Left colon (tissue), 2 donors: ENCODE data around the gene PUSL1. TPM values are rescaled to one million over a fixed set of nuclear protein-coding genes. Genes with fewer than 3 reads are reported as not detected.

Experiments used
- ATAC-seq: fragments of 200-7000 bp; cut with Tn5 transposase; one replicate; pipeline ENCODE4 v1.9.1; 2020; ENCODE audit warnings: mild to moderate bottlenecking, moderate library complexity
- DNase-seq, 2 donors: peaks; one replicate each; pipeline ENCODE4 v3.0.0-alpha.2; 2020
- intact Hi-C, 2 donors: fragments of 100-400 bp; cut with DNase I in 1 of 2; cut with micrococcal nuclease in 1 of 2; formaldehyde crosslinking; loops; one replicate each; pipeline versions ENCODE4 v1.11.2 to v1.14.0; 2022; cut with DNase I, micrococcal nuclease
- total RNA-seq, 2 donors: library from RNA; stranded (reverse); fragmentation: NEBNext Ultra II Directional; extraction: Animal tissue kit (Norgen Biotek cat#: 25700); gene quantifications; one replicate each; pipeline ENCODE4 v1.2.1, GENCODE V29; 2021
- donor health status: DM: no; HTN: no; CAD: no.
- donor health status: DM: yes; HTN: yes; CAD: no.

The PUSL1 gene
- total RNA-seq, 2 donors from 2014 or later: 15.5 to 18.7 TPM

DNA sequence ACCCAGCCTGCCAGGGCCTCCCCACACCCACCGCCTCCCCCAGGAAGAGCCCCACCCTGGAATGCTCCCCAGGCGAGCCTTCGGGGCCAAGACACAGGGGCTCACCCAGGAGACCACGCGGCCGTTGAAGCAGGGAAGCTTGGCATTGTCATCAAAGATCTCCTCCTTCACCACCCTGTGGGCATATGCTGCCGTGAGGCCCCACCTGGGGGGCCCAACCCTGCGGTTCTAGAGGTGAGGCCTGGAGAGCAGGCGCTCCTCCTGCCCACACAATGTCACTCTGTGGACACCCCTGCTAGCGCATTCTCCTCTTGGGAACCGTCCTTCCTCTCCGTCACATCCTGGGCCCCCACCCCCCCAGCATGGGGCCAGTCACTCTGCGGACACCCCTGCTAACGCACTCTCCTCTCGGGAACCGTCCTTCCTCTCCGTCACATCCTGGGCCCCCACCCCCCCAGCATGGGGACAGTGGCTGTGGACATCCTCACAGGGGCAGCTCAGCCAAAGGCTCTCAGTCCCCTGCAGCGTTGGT lies 34.3 kb downstream of the PUSL1 start:
- ATAC-seq (no peak), DNase-seq (no peak)
- intact Hi-C loops: no loop called here

- no peak for DNase-seq
- ATAC-seq: no peak
- intact Hi-C loops: no loop called here
Measured at GRCh38 chr1:1343811-1344421, 35.5 kb downstream of the PUSL1 start.

DNA sequence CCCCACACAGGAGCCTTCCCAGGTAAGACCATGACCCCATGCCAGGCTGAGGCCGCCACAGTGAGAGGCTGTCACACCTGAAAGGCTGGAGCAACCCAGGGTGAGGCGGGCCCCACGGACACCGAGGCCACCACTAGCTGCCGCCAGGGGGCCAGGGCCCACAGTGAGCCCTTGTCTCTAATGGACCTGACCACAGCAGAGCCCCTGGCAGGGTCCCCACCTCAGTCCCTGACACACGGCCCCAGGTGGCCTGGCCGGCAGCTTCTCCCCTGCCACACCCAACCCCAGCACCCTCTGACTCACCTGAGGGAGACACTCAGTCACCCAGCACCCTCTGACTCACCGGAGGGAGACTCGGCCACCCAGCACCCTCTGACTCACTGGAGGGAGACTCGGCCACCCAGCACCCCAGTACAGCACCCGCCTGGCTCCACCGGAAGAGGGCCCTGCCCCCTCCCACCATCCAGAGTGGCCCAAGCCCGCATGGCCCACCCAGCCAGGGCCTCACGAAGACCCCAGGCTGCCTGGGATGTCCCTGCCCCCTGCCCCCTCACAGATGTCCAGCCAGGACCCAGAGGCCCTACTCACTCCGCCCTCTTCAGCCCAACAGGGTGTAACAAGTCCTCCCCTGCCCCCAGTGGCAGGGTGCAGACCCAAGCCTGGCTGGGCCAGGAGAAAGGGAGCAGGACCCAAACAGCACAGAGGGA lies 36.4 kb downstream of the PUSL1 start:
- ATAC-seq (peak; percentile 27), DNase-seq (peak in 1 of 2 donors; percentile 69)
- intact Hi-C loops: no loop called here

DNA sequence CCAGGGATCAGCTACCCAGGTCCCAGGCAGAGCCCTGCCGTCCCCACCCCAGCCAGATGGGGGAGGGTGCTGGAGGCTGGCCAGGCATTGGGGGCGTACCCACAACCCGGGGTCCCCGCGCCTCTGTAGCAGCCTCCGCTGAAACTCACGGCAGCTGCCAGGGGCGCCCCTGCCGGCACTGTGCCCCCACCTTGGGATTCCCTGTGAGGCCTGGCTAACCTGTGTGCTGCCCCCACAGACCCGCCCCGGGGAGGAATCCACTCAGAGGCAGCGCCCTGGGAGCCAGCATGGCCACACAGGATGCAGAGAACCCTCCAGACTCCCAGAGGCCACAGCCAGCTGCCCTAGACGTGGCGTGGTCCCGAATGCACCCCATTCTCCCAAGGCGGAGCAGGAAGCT lies 37.0 kb downstream of the PUSL1 start:
- ATAC-seq (no peak), DNase-seq (no peak)
- intact Hi-C loops: no loop called here

GRCh38 chr1:1345860-1346500 lies 37.6 kb downstream of the PUSL1 start:
- no peak for ATAC-seq
- intact Hi-C loops: no loop called here
- no peak for DNase-seq

- DNase-seq (no peak), ATAC-seq (no peak)
- intact Hi-C loops: no loop called here
Measured at GRCh38 chr1:1346501-1346890, 38.1 kb downstream of the PUSL1 start.

DNA sequence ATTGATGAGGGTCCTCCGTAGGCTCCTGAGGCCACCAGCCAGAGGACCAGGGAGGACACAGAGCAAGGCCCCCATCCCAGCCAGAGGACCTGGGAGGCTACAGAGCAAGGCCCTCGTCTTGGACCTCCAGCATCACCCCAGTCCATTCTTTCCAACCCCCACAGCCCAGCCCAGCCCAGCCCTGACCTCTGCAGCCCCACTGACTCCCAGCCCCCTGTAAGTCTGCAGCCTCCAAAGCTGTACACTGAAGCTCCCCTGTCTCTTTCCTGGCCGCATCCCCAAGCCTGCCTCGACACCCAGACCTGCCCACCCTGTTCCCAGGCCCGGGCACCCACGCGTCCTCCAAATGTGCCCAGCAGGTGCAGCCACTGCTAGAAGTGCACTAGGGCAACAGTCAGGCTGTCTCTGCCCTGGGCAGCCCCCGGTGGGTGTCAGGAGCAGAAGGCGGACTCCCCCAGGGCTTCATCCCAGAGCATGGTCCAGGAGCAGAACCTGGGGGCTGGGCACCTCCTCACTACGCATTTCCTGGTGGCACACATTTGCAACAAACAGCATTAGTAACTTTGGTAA lies 38.7 kb downstream of the PUSL1 start:
- DNase-seq: no peak
- ATAC-seq: no peak
- intact Hi-C loops: no loop called here

- ATAC-seq: peak; percentile 76
- DNase-seq: peak; percentile 74 to 77
Measured at GRCh38 chr1:1347663-1348419, 39.4 kb downstream of the PUSL1 start.

DNA sequence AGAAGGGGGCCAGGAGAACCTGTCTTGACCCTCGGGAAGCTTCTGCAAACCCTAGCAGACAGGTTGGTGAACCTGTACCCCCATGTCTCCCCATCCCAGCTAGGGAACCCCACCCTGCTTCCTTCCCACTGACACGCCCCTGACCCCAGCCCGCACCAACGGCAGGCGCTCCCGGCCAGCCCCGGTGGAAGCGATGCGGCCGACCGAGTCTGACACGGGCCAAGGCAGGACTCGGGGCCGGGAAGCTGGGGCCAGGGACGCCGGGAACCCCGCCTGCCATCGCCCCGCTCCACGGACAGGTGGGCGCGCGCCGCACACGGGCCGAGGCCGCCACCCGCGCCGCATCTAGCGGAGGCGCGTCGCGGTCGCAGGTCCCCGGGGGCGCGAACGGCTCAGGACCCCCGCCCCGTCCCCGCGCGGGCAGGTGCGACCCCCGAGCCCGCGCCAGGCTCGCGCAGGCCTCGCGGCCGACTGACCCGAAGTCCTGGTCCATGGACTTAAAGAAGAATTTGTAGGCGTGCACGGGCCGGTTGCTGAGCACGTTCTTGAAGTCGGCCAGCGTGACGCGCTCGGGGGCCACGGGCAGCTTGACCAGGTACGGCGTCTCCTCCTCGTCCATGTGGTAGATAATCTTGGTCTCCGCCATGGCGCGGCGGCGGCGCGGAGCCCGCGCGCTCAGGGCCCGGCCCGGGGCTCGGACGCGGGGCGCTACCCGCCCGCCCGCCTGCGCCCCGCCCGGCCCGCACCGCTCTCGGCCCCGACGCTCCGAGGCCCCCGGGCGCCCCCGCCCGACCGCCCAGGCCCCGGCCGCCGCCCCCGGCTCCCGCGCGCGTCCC lies 40.2 kb downstream of the PUSL1 start:
- intact Hi-C loops: no loop called here
- ATAC-seq: peak; percentile 26
- peak in 1 of 2 donors; percentile 65 for DNase-seq

More at GRCh38 chr1:1347663-1348419, 39.4 kb downstream of the PUSL1 start:
- intact Hi-C loops: no loop called here

DNA sequence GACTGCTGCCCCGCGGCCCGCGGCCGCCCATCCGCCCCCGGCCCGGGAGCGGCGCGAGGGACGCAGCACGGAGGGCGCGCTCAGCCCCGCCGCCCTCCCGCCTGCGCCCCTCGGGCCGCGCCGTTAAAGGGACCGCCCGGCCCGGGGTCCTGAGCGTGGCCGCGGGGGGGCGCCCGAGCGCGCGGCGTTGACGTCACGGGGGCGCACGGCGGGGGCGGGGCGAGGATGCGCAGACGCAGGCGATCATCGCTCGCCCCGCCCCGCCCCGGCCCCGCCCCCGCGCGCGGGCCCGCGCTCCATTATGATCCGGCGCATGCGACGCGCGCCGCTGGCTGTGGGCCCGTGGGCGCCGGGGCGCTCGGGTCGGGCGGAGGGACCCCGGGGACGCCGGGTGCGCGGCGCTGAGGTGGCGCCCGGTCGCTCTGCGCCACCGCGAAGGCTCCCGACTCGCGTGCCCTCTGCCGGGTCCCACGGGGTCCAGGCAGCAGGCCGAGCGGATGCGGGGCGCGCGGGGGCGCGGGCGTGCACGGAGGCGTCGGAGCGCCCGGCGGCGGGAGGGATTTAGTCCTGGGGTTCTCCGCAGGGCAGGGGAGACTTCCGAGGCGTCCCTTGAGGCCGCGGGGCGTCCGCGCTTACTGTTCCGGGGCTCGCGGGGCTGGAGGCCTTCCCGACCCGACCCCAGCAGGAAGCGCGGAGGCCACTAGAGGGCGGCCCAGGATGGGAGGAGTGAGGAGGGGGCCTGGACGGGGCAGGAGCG lies 41.0 kb downstream of the PUSL1 start, which contains the start of gene DVL1:
Gene DVL1 (minus strand): TSS at position 163 of the 757 bp plus-strand sequence. CDS start 353 bp downstream, outside the sequence.
- intact Hi-C loops: no loop called here
- ATAC-seq (peak; percentile 36), DNase-seq (peak in 1 of 2 donors; percentile 76)

- ATAC-seq: no peak
- intact Hi-C loops: no loop called here
- no peak for DNase-seq
Measured at GRCh38 chr1:1351511-1352427, 43.4 kb downstream of the PUSL1 start.

DNA sequence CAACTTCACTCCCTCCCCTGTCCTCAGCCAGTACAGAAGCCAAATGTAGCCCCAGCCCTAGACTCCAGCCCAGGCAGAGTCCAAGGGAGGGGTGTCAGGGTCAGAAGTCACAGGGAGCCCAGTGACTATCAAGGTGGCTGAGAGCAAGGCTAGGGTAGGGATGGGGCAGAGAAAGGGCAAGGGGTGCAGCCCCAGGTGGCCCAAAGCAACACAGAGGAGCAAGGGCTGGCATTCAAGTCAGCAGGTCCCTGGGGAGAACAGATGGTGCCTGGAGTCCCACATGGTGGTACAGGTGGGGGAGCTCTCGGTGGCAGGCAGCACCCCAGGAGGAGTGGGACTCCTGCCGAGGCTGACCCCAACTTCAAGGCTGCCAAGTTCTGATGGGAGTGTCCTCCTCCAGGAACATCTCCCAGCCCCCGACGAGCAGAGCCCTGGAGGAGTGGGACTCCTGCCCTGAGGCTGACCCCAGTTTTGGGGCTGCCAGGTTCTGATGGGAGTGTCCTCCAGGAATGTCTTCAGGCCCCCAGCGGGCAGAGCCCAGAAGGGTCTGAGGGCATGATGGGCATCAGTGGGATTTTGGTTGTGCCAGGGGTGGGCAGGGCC lies 44.5 kb downstream of the PUSL1 start:
- DNase-seq (no peak), ATAC-seq (no peak)
- intact Hi-C loops: no loop called here

DNA sequence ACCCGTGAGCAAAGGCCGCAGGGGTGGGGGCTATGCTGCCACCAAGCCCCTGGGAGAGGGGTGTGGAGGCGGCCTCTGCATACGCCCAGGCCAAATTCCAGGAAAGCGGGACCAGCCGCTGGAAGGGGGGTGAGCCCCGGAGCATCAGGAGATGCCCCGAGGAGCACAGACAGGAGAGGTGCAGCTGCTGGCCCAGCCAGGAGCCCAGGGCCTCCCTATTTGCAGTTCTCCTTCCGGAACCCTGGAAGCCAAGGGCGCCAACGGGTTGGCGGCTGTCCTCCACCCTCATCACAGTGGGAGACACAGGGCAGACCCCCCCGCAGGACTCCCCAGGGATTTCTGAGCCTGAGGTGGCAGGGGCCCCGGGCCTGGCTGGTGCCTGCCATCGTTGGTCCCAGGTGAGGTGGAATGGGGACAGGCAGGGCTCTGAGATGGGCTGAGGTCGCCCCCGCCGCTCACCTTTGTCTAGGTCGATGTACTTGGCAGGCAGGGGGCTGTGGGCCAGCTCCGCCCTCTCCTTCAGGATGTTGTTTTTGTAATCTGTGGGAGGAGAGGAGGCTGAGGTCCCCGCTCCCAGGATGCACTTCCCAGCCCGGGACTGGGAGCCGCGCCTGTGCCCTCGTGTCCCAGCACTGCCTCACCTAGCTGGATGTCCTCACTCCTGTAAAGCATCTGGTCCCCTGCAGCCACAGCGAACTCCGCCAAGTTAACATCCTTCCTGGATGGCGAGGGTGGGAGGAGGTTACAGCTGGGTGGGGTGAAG lies 45.2 kb downstream of the PUSL1 start:
- DNase-seq: no peak
- intact Hi-C loops: no loop called here
- ATAC-seq: no peak

DNA sequence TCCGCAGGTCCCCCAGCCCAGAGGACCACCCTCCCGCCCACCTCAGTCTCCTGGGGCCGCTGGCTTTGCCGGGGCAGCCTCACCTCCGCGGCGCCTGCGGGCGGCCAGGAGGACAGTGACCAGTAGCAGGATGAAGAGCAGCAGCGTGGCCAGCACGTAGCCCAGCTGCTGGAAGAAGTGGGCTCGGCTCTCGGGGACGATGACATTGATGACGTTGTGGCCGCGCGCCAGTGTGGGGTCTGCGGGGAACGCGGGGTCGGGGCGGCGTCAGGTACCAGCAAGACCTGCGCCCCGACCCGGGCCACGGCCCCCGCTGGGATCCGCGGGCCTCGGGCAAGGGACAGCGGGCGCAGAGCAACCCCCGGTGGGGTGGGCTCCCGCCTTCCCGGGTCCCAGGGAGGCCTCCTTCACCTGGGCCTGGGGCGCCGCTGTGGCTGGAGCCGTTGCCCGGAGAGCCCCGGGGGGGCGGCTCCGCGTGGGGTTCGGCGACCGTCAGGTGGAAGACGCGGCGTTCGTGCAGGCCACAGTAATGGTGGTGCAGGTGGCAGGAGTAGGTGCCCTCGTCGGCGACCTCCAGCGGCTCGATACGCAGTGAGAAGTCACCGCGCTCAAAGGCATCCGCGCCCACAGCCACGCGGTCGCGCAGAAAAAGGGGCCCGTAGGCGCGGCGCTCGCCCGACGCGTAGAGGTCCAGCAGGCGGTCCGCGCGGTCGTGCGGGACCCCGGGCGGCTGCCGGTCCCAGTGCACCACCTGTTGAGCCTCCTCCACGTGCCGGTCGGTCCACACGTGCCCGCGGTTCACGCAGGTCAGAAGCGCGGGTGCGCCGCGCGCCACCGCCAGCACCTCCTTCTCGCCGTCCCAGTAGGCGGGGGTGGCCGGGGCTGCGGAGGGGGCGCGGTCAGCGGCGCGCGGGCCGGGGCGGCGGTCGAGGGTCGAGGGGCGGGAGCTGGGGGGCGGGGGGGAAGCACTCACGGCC lies 46.2 kb downstream of the PUSL1 start:
- ATAC-seq (no peak), DNase-seq (no peak)
- intact Hi-C loops: no loop called here
